ENCODE data around the gene HES6. TPM values are rescaled to one million over a fixed set of nuclear protein-coding genes. Genes with fewer than 3 reads are reported as not detected.
A peak's percentile ranks its signal among the peaks of the same experiment; 100 is the strongest.

Gene HES6
- total RNA-seq, 1 donor: 2.2 TPM

DNA sequence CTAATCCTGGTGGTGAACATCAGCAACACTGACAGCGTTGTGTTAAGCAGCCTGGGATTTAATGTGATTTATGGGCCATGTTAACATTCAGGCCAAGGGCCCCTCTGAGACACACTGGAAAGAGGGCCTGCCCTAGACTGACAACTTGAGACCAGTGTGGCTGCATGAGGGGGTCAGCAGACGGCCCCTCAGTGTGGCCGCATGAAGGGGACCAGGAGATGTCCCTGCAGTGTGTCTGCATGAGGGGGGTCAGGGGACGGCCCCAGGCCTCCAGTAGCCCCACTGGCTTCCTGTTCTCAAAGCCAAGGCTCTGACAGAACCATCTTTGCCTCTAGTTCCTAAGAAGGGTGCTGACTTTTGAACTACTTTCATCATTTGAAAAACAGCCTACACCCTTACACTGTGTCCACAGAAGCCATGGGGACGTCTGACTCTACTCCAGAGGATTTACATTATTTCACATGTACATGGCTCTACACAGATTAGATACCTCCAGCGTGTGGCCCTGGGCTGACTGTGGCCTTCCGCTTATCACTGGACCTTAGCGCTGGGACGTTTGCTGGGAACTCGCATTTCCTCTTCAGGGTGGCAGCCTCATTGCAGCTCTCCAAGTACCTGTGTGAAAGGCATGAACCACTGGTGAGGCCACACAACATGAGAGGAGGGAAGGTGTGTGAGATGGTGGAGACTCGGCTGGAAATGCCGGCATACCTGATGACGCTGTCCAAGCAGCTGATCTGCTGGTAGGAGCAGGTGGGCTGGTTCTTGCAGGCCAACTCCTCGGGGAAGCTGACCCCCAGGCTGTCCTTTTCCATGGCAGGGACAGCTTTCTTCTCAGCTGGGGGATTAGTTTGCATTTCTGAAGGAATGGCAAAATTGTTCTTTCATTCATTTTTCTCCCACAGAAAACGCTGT, 18.2 kb upstream of the HES6 start:
- no peak for DNase-seq (ENCODE audit: low read depth)

DNA sequence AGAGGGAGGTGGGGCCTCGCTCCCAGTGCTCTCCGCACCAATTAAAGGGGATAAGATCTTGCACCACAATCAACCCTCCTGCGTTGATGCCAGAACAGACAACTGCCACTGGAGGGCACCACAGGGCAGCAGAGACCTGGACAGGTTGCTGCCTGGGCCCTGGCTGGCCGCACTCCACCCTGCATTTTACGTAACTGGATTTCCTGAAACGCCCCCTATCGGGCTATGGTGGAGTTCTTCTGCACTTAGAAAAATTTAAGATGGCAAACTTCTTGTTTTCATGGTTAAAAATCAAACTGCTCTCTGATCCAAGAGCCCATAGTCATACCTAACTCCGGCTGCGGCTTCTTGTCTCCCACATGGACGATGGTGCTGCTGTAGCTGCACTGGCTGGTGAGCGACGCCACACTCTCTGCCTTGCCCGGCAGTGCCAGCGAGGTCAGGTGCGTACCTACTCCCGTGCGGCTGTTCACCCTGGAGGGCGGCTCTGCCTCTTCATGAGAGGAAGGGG, 16.8 kb upstream of the HES6 start:
- TF ChIP-seq, protein P1, sequence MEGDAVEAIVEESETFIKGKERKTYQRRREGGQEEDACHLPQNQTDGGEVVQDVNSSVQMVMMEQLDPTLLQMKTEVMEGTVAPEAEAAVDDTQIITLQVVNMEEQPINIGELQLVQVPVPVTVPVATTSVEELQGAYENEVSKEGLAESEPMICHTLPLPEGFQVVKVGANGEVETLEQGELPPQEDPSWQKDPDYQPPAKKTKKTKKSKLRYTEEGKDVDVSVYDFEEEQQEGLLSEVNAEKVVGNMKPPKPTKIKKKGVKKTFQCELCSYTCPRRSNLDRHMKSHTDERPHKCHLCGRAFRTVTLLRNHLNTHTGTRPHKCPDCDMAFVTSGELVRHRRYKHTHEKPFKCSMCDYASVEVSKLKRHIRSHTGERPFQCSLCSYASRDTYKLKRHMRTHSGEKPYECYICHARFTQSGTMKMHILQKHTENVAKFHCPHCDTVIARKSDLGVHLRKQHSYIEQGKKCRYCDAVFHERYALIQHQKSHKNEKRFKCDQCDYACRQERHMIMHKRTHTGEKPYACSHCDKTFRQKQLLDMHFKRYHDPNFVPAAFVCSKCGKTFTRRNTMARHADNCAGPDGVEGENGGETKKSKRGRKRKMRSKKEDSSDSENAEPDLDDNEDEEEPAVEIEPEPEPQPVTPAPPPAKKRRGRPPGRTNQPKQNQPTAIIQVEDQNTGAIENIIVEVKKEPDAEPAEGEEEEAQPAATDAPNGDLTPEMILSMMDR (IDR thresholded peaks at IDR 0.05; ENCODE audit: insufficient read depth, low read depth, low read length): peak; percentile 86
- H3K4me3 ChIP-seq (ENCODE audit: low read depth, low read length): no peak overlapping the region
- DNase-seq (ENCODE audit: low read depth): peak; percentile 85

More for the DNA sequence above, 18.2 kb upstream of the HES6 start:
- TF ChIP-seq, protein P1 (IDR thresholded peaks at IDR 0.05; ENCODE audit: insufficient read depth, low read depth, low read length): no peak
- H3K4me3 ChIP-seq (ENCODE audit: low read depth, low read length): no peak overlapping the region

DNA sequence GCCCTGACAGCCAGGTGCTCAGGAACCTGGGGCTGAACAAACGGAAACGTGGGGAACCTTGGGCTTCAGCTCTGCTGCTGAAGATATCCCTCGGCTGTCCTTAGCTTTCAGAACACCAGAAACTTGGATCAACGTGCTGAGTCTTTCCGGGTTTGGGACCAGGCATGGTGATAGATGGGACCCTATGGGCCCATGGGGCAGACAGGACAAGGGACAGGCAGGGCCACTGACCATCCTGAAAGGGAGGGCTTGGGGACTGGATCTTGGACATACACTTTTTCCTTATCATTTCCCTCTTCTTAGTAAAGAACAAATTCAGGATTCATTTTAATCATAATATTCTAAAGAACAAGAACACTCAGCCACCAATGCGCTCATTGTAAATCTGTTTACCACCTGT, 16.3 kb upstream of the HES6 start:
- DNase-seq (ENCODE audit: low read depth): no peak
- TF ChIP-seq, protein P1 (IDR thresholded peaks at IDR 0.05; ENCODE audit: insufficient read depth, low read depth, low read length): no peak
- H3K4me3 ChIP-seq (ENCODE audit: low read depth, low read length): no peak overlapping the region

DNA sequence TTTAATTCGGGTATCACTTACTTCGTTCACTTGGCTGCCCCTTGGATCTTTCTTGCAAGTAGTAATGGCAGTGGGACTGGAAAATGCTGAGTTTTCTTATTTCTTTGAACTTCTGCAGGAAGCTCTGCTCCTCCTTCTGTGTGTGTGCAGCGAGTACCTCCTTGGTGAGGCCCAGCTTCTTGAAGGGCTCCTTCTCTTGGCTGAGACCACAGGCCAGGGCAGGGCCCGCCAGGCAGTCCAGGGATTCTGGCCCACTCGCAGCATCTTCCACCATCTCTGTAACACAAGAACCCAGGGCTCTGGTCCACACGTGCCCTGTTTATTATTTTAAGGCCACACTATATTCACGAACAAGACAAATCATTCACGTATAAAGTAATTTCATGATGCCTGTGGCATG, 15.8 kb upstream of the HES6 start:
- TF ChIP-seq, protein P1 (IDR thresholded peaks at IDR 0.05; ENCODE audit: insufficient read depth, low read depth, low read length): no peak
- DNase-seq (ENCODE audit: low read depth): no peak

DNA sequence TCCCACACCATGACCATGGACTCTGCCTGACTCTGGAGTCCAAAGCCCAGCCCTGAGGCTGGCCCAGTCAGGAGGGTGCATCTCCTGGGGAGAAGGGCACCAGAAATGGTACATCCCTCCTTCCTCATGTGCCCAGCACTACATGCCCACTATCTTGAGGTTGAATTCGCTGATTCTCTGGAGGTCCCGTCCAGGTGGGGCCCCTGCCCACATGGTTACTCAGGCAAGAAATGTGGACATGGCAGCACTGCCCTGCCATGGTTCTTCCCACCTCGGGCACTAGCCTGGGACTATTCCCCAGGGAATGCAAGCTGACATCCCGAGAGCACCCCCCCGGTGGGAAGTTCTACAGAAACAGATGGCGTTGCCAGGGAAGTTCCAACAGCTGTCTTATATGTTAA, 15.3 kb upstream of the HES6 start:
- DNase-seq (ENCODE audit: low read depth): no peak
- TF ChIP-seq, protein P1 (IDR thresholded peaks at IDR 0.05; ENCODE audit: insufficient read depth, low read depth, low read length): no peak
- H3K4me3 ChIP-seq (ENCODE audit: low read depth, low read length): no peak overlapping the region

More for the DNA sequence above, 15.8 kb upstream of the HES6 start:
- H3K4me3 ChIP-seq (ENCODE audit: low read depth, low read length): no peak overlapping the region

DNA sequence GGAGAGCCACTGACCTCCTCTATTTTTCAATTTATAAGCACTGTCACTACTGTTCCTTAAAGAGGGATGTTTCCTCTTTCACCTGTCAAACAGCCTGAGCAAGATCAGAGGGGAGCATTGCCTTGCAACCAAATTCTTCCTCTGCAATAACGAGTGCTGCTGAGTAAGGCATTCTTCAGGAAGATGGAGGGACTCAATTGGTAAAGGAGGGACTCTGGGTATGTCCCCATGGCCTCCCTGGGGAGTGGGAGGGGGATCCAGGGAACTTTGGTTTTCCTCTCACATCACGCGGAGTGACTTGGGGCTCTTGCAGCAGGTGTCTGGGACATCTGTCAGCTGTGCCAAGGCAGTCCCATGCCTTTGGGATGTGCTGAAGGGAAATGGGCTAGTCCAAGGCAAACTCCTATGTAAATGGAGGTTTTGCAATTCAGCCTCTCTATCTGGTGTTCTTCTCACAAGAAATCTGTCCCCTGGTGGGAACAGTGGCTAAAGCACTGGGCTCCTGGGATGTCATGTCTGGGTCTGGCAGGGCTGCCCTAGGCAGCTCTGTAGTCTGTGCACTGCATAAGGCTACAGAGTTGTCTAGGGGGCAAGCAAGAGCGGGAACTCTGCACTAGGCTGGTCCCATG, 14.4 kb upstream of the HES6 start:
- TF ChIP-seq, protein P1 (IDR thresholded peaks at IDR 0.05; ENCODE audit: insufficient read depth, low read depth, low read length): no peak
- H3K4me3 ChIP-seq (ENCODE audit: low read depth, low read length): no peak overlapping the region
- DNase-seq (ENCODE audit: low read depth): no peak
